GM12864 (cell line): Measurements from ENCODE around the gene DCAF4L1.

Source experiments
- DNase-seq: peaks from one replicate; pipeline ENCODE4 v3.0.0-alpha.2; 2011; ENCODE audit warnings: low read depth
- H3K4me3 ChIP-seq: 2 replicates; pipeline ENCODE4 v1.5.1; 2011; ENCODE audit warnings: mild to moderate bottlenecking, low read depth, low read length, control low read depth
- TF ChIP-seq, protein P1 (sequence below): IDR thresholded peaks from 2 replicates; pipeline ENCODE4 v1.5.1; 2011; ENCODE audit warnings: low read depth, mild to moderate bottlenecking, moderate library complexity, low read length, control low read depth, inconsistent platforms; ENCODE audit errors: missing control alignments

DCAF4L1 gene

DNA sequence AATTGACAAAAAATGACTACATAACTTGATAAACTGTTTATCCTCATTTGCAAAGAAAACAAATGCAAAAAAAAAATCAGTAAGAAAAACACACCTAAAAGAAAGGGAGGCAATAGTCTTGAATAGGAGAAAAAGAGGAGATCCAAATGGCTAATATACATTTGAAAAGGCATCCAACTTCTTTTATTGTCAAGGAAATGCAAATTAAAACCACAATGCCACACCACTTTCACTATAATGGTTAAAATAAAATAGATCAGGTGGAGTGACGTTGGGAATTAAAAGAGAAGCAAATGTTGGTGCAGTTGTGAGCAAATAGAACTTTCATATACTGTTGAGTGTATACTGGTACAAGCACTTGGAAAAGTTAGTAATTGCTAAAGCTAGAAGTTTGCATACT lies 3.6 kb downstream of the DCAF4L1 start:
- TF ChIP-seq, protein P1, sequence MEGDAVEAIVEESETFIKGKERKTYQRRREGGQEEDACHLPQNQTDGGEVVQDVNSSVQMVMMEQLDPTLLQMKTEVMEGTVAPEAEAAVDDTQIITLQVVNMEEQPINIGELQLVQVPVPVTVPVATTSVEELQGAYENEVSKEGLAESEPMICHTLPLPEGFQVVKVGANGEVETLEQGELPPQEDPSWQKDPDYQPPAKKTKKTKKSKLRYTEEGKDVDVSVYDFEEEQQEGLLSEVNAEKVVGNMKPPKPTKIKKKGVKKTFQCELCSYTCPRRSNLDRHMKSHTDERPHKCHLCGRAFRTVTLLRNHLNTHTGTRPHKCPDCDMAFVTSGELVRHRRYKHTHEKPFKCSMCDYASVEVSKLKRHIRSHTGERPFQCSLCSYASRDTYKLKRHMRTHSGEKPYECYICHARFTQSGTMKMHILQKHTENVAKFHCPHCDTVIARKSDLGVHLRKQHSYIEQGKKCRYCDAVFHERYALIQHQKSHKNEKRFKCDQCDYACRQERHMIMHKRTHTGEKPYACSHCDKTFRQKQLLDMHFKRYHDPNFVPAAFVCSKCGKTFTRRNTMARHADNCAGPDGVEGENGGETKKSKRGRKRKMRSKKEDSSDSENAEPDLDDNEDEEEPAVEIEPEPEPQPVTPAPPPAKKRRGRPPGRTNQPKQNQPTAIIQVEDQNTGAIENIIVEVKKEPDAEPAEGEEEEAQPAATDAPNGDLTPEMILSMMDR, result no peak
- no peak overlapping the region for H3K4me3 ChIP-seq

GRCh38 chr4:41989994-41990364 lies 8.4 kb downstream of the DCAF4L1 start:
- no peak for DNase-seq
- H3K4me3 ChIP-seq, result peak overlapping the region; percentile 92
- TF ChIP-seq, protein P1, result no peak

More for the DNA sequence above, 3.6 kb downstream of the DCAF4L1 start:
- no peak for DNase-seq

- DNase-seq, result peak; percentile 89
- H3K4me3 ChIP-seq, result peak within 1 kb of the TSS; percentile 92
- TF ChIP-seq, protein P1, result peak; percentile 42
Observed at GRCh38 chr4:41990365-41991111, 9.0 kb downstream of the DCAF4L1 start, which contains the start of gene SLC30A9. Gene SLC30A9 (plus strand): TSS chr4:41990530. CDS start chr4:41990652, 122 bp downstream.

- TF ChIP-seq, protein P1, result no peak
- no peak for DNase-seq
Observed at GRCh38 chr4:41991916-41992767, 10.6 kb downstream of the DCAF4L1 start.

DNA sequence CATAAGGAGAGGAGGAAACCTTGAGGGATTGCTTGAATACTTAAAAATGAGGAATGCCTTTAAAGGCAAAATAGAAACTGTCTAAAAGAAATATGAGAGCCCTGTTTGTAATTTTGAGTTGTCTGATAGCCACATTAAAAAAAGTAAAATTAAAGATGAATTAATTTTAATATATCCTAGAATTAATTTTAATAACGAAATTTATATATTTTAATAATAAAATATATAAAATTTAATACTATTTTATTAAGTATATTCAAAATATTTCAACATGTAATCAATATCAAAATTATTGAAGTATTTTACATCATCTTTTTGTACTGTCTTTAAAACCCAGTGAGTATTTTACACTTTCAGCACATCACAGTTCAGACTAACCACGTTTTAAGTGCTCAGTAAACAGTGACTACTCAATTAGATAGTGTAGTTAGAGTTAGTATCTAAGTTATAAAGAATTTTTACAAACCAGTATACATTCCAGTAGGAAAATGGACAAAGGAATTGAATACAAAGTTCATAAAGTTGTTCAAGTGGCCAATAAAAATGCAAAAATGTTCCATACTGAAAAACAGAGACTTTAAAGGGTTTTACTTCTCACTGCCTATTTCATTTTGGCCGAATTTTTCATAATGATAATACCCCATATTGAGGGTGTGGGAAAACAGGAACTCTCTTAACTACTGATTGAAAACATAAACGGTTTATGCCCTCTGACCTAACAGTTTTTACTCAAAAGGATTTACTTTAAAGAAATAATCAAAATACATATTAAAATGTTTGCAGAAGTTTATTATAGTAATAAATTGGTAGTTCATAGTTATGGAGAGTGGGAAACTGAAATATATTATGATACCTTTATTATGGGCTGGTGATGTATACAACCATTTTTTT lies 11.7 kb downstream of the DCAF4L1 start:
- H3K4me3 ChIP-seq, result no peak overlapping the region
- no peak for DNase-seq
- TF ChIP-seq, protein P1, result no peak

More at GRCh38 chr4:41991916-41992767, 10.6 kb downstream of the DCAF4L1 start:
- no peak overlapping the region for H3K4me3 ChIP-seq

DNA sequence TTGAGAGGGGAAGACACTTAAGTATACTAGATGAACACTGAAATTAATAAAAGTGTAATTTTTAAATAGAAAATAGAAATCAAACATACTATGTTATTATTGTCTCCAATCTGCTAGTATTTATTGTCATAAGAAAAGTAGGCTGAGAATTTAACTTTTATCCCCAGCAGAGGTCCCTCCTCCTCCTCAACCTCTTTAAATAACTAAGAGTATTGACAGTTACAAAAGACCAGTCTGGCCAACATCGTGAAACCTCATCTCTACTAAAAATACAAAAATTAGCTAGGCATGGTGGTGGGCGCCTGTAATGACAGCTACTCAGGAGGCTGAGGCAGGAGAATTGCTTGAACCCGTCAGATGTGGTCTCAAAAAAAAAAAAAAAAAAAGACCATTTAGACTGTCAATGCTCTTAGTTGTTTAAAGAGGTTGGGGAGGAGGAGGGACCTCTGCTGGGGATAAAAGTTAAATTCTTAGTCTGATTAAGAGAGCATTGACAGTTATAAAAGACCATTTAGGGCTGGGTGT lies 13.0 kb downstream of the DCAF4L1 start:
- DNase-seq, result no peak
- TF ChIP-seq, protein P1, result no peak
- H3K4me3 ChIP-seq, result no peak overlapping the region
